Suppressor macrophage (primary cell): ENCODE measurements around the gene EIF4E.
"Not testable (repeated sequence)": the region's sequence is repeated elsewhere in the genome, so short reads cannot be mapped to it uniquely, and the experiment has no call there.

Experiments
- DNase-seq, 4 experiments: peaks; one replicate each; pipeline ENCODE4 v3.0.0-alpha.2; 2020 to 2022

EIF4E gene

DNA sequence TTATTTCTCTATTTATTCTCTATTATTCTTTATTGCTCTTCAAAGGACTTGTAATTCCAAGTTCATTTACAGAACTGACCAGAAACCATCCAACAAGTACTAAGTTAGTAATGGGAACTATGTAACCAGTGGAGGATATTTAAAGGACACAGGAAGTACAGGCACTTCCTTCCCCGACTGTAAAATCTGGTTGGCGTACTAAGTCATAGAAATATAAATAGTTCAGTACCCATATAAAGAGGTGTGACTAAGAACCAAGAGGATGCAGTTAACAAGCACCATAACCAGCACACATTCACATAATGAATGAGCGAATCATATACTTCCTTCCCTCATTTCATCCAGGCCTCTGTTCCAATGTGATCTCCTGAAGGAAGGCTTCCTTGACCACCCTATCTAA, 3.6 kb upstream of the EIF4E start:
- peak; percentile 51 to 91 (median 71) for DNase-seq

GRCh38 chr4:98930311-98930865, 1.5 kb upstream of the EIF4E start:
- DNase-seq: peak; percentile 16 to 64 (median 49)

DNA sequence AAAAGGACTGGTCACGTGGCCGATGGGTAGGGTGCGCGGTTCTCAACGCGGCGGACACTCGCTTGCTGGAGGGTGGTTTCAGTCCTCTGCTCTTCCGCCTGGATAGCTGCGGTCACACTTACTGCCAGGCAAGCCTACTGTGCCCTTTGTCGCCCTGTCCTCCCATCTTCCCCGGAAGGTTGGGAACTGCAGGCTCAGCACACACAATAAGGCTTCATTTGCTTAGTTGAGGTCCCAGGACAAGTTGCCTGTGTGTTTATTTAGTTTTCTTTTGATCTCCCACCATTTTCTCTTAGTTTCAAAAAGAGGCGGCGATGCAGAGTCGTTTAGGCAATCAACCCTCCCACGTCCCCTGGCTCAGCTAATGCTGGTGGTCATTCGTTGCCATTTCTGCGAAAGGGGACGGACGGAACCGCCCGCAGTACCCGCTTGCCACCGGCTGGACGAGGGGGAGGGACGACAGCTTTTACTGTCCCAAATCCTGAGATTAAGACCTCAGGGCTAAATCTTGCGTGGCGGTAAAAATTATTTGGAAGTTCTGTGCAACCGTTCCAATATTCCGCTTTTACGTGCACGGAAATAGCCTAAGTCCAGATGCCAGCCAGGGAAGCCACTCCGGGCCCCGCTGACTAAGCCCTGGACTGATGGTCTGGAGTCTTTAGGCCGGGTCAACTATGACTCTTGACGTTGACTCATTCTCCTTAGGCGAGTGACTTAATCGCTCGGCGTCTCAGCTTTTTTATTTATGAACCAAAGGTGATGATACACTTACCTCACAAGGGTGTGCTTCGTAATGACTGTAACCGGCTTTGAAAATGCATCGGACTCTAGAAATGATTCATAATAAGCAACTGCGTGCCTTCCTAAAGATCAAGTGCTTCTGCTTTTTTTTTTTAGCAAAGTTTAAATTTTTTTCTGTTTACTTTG, 671 bp upstream of the EIF4E start:
- DNase-seq: peak; percentile 91 to 98 (median 94)

GRCh38 chr4:98928131-98928504, 815 bp downstream of the EIF4E start:
- DNase-seq: peak; percentile 65 to 82 (median 79)

GRCh38 chr4:98926257-98926656, 2.7 kb downstream of the EIF4E start:
- DNase-seq: not testable (repeated sequence)

DNA sequence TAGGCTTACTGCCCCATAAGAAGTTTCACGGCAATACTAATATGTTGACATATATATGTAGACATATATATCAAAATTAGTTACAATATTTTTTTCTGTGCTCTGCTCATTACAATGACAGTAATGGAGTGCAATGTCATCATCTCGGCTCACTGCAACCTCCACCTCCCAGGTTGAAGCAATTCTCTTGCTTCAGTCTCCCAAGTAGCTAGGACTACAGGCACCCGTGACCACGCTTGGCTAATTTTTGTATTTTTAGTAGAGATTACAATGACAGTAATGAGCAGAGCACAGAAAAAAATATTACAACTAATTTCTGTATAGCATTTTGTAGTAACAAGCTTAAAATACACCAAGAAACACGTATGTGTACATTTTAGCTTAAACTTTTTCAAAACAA, 7.6 kb downstream of the EIF4E start:
- no peak for DNase-seq

GRCh38 chr4:98919996-98920395, 8.9 kb downstream of the EIF4E start:
- no peak for DNase-seq

DNA sequence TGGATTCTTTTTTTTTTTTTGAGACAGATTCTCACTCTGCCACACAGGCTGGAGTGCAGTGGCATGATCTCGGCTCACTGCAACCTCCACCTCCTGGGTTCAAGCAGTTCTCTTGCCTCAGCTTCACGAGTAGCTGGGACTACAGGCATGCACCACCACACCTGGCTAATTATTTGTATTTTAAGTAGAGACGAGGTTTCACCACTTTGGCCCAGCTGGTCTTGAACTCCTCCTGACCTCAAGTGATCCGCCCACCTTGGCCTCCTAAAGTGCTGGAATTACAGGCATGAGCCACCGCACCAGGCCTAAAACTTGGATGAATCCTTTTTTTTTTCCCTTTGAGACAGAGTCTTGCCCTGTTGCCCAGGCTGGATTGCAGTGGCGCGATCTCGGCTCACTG, 18.2 kb downstream of the EIF4E start:
- not testable (repeated sequence) for DNase-seq

DNA sequence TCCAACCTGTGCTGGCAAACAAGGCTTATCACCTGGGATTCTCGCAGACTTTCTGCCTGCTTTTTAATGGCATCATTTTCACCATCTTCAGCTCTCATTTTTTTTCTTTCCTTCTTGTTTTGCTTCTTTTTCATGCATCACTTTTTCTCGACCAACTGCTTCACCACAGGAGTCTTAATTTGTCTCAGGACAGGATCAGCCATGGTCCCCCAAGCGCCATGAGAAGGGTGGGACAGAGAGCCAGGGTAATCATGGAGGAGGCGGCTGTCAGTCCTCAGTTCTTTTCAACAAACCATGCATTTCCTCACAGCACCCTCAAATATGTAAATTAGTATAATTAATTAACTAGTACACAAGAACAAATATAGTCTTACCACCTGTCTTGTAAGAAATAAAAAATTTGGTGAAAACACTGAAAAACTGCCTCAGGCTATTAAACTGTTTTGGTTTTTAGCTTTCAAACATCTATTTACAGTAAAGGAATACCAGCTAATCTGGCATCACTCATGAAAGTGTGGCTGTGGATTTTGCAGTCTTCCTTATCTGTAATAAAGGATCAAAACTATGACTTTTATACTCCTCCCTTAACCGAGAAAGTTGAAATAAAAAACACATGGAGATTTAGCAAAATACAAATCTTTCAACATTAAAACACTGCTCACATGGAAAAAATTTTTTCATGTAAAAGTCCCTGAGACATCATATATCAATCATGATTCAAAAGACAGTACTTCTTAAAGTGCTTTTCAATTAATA, 19.1 kb downstream of the EIF4E start:
- DNase-seq: no peak

DNA sequence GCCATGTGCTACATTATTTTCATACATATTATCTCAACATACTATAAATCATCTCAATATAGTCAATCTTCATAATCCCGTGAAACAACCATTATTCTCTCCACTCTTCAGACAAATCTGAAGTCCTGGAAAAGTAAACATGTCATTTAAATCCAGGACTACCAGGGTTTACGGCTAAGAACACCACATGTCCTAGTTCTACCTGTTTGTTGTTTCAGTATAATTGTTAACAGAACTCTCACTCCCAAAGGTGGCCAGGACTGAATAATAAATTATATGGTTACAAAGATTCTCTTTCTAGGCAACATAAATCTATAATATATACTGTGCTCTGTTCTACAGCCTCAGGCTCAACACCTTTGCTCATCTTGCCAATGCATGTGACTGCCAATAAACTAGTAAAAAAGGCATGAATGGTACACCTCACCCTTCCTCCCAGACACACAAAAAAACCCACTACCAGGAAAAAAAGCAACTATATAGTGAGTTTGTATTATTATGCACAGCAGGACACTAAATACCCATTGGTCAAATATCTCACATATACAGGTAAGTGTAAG, 20.1 kb downstream of the EIF4E start:
- no peak for DNase-seq

GRCh38 chr4:98908182-98908581, 20.8 kb downstream of the EIF4E start:
- DNase-seq: no peak

GRCh38 chr4:98905839-98906238, 23.1 kb downstream of the EIF4E start:
- no peak for DNase-seq

DNA sequence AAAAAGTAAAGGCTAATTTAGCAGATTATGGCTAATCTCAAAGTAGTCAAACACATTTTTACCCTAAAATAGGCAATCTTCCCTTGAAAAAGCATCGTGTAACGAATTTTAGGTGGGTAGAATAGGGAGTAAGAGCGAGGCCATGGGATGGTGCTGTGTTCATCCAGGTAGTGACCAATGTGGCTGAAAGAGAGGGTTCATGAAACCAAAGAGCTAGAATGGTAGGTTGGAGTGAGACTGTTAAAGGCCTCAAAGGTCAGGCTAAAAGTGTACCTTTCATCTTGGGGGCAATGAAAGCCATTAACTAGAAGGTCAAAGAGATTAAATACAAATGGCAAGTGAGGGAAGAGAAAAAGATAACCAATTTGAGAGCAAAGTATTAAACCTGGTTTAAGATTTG, 23.6 kb downstream of the EIF4E start:
- no peak for DNase-seq

GRCh38 chr4:98903963-98904362, 25.0 kb downstream of the EIF4E start:
- DNase-seq: no peak

GRCh38 chr4:98903561-98903960, 25.4 kb downstream of the EIF4E start:
- no peak for DNase-seq

DNA sequence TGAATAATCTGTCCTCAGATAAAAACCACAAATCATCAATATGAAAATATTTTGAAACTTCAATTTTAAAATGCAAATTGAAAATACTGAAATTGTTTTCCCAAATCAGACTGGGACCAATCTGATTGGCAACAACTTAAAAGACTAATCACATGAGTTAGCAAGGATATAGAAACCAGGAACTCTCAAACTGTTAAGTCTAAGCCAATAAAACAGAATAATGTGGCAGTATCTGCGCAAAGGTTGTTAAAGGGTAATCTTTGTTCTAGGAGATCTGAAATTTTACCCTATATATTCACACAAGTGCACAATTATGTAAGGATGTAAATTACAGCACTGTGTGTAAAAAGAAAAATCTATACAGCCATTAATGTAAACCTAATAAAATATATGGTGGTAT, 29.7 kb downstream of the EIF4E start:
- no peak for DNase-seq

DNA sequence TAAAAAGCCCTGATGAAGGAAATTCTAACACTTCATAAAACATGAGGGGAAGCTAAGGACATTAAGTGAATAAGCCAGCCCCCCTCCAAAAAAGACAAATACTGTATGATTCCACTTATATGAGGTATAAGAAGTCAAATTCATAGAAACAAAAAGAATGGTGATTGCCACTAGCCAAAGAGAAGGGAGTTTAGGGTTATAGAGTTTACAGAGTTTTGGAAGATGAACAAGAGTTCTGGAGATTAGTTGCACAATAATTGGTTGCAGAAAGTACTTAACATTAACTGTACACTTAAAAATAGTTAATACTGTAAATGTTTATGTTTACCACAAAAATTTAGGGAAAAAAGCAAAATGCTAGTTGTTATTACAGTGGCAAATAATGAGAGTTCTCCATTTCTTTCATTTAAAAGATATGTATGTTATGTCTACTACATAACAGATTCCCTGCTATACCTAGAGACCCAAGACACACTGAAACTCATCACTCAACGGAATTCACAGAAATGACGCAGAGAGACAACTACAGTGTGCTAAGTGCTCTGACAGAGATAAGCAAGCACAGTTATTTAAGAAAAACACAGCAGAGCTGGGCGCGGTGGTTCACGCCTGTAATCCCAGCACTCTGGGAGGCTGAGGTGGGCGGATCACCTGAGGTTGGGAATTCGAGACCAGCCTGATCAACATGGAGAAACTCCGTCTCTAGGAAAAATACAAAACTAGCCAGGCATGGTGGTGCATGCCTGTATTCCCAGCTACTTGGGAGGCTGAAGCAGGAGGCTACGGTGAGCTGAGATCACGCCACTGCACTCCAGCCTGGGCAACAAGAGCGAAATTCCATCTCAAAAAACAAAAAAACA, 37.2 kb downstream of the EIF4E start:
- no peak for DNase-seq

DNA sequence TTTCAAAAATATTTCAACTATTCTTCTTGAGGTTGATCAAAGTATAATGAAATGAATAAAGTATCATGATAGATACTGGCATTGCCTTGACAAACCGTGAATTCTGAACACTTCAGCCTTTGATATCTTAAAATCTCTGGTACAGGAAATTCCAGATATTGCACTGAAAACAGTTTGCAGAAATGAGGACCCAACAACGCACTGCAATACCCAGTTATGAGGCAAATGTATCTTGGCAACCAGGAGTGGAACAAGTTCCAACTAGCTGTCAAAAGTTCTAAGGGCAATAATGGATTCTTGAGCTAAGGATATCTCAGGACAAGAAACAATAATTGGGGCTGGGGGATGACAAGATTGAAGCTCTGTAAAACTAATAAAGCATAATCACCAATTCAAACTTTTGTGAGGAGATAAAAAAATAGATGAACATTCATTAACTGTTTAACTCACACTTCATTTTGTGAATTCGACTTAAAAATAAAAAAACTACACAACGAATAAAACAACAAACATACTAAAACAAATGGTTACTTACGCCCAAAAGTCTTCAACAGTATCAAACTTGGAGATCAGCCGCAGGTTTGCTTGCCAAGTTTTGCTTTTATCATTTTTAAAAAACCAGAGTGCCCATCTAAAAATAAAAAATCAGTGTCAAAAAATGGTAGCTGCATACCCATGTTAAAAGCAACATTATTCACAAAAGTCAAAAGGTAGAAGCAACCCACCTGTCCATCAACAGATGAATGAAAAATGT, 38.1 kb downstream of the EIF4E start:
- DNase-seq: no peak

- DNase-seq: no peak
These were observed 41.8 kb downstream of the EIF4E start for GRCh38 chr4:98887145-98887544.

DNA sequence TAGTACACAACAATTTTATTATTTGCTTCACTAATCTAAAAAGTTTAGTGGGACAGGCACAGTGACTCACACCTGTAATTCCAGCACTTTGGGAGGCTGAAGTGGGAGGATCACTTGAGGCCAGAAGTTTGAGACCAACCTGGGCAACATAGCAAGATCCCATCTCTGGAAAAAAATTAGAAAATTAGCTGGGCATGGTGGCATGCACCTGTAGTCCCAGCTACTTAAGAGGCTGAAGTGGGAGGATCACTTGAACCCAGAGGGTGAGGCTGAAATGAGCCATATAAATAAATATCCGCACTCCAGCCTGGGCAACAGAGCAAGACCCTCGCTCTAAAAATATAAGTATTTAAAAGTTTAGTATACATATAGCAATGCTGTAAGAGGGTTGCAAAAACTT, 42.6 kb downstream of the EIF4E start:
- DNase-seq: not testable (repeated sequence)

GRCh38 chr4:98880884-98881283, 48.0 kb downstream of the EIF4E start:
- DNase-seq: not testable (repeated sequence)
